GM23338 (cell line): ENCODE results near the gene EDAR.

Source experiments
- CREB1 ChIP-seq: fragments of 250-450 bp; sonication (Bioruptor Pico); IDR thresholded peaks from 2 replicates; pipeline ENCODE4 v1.5.0; 2020; ENCODE audit warnings: low read depth, mild to moderate bottlenecking, moderate library complexity
- CTCF ChIP-seq, 2 experiments: fragments of 200-600 bp in 1 of 2; sonication (generic) in 1 of 2; conservative IDR thresholded peaks; 2 replicates each; pipeline versions ENCODE4 v1.5.1 to v1.6.1; 2016 to 2017; ENCODE audit warnings: antibody characterized with exemption in 2 of 2, low read depth in 2 of 2, mild to moderate bottlenecking in 2 of 2, moderate library complexity in 1 of 2
- ETS1 ChIP-seq: IDR thresholded peaks from 2 replicates; pipeline ENCODE4 v1.6.1; 2016; ENCODE audit warnings: antibody characterized with exemption
- EZH2 ChIP-seq: fragments of 200-600 bp; sonication (generic); IDR thresholded peaks from one replicate; pipeline ENCODE4 v1.8.0; 2017; ENCODE audit warnings: antibody characterized with exemption, mild to moderate bottlenecking, low read depth; ENCODE audit not compliant: unreplicated experiment
- EZH2phosphoT487 ChIP-seq: fragments of 200-600 bp; sonication (generic); IDR thresholded peaks from one replicate; pipeline ENCODE4 v1.8.1; 2018; ENCODE audit warnings: antibody characterized with exemption; ENCODE audit not compliant: unreplicated experiment
- JUNB ChIP-seq: IDR thresholded peaks from one replicate; pipeline ENCODE4 v1.6.1; 2016; ENCODE audit warnings: antibody characterized with exemption; ENCODE audit not compliant: unreplicated experiment
- NANOG ChIP-seq: IDR thresholded peaks from 2 replicates; pipeline ENCODE4 v1.6.1; 2016; ENCODE audit warnings: antibody characterized with exemption, borderline replicate concordance
- POLR2AphosphoS5 ChIP-seq: IDR thresholded peaks from 2 replicates; pipeline ENCODE4 v1.6.1; 2016; ENCODE audit warnings: antibody characterized with exemption, low read depth
- REST ChIP-seq: IDR thresholded peaks from one replicate; pipeline ENCODE4 v1.6.1; 2018; ENCODE audit warnings: antibody characterized with exemption; ENCODE audit not compliant: unreplicated experiment
- STAT1 ChIP-seq: IDR thresholded peaks from one replicate; pipeline ENCODE4 v1.6.1; 2016; ENCODE audit warnings: antibody characterized with exemption; ENCODE audit not compliant: unreplicated experiment
- ZNF114 ChIP-seq: fragments of 250-450 bp; sonication (Bioruptor Pico); IDR thresholded peaks from 2 replicates; pipeline ENCODE4 v1.5.0; 2020; ENCODE audit warnings: mild to moderate bottlenecking, moderate library complexity
- ZNF331 ChIP-seq: fragments of 250-450 bp; sonication (Bioruptor Pico); IDR thresholded peaks from 2 replicates; pipeline ENCODE4 v1.5.0; 2020; ENCODE audit warnings: low read depth, mild to moderate bottlenecking, moderate library complexity

- TF ChIP-seq CTCF (conservative IDR thresholded peaks at IDR 0.05; ENCODE audit: low read depth in 2 of 2) (no peak), EZH2phosphoT487 (no peak), CREB1 (no peak), POLR2AphosphoS5 (no peak), EZH2 (no peak), ETS1 (no peak), JUNB (no peak), REST (no peak), NANOG (no peak), ZNF114 (CRISPR knock-in tag) (no peak), STAT1 (no peak), ZNF331 (CRISPR knock-in tag) (no peak)
Measured at GRCh38 chr2:108965540-108966289, 23.3 kb downstream of the EDAR start.
